ENCODE results near the gene CDK2AP2. TPM values are rescaled to one million over a fixed set of nuclear protein-coding genes. Genes with fewer than 3 reads are reported as not detected.
A peak's percentile ranks its signal among the peaks of the same experiment; 100 is the strongest.

The CDK2AP2 gene
- total and polyA plus RNA-seq, 2 of the 8 experiments (the other 6 are each of a cell fraction or from before 2014, with no cell fraction given) = 49.6 to 65.1 TPM

GRCh38 chr11:67516806-67517205 lies 8.8 kb upstream of the CDK2AP2 start:
- no peak overlapping the region for H4K91ac ChIP-seq (replicated peaks; ENCODE audit: insufficient read length, low read length)
- H4K8ac ChIP-seq (ENCODE audit: extremely low read depth, insufficient read depth, low read length) = peak overlapping the region; percentile 45
- peaks cover 0 to 8% (median 2%) of the 10 kb centered on the region in 4 experiments; a peak in 2 of 7 replicates for H3K27me3 ChIP-seq (replicated peaks in 1 of 4; ENCODE audit: control insufficient read depth in 3 of 4, extremely low read depth in 1 of 4, insufficient read depth in 3 of 4, low read length in 3 of 4)
- H3K27ac ChIP-seq (ENCODE audit: low read depth, low read length) = no peak overlapping the region
- H3K18ac ChIP-seq (ENCODE audit: extremely low read depth, low read length) = no peak overlapping the region
- no peaks in the 10 kb centered on the region for H3K36me3 ChIP-seq (ENCODE audit: control insufficient read depth in 2 of 4, insufficient read depth in 4 of 4, low read length in 3 of 4)
- H4K5ac ChIP-seq (ENCODE audit: insufficient read length, low read depth, low read length) = no peak overlapping the region
- WGBS, 2 experiments (ENCODE audit: extremely low coverage in 1 of 2, insufficient coverage in 1 of 2, insufficient read length in 1 of 2, insufficient replicate concordance in 2 of 2, low coverage in 1 of 2, low lambda C conversion rate in 2 of 2, missing lambda C conversion rate in 1 of 2) = 91% methylated on average over 9 of the region's 9 CpGs; no CpG with 5 or more reads in 1 of the 2 experiments
- ChIA-PET CTCF (ENCODE audit: partially characterized antibody) (interaction anchor here (1.4 kb wide), 1 partner anchor 56 kb away, joined by 5 read pairs; no protein-coding TSS in a partner anchor), POLR2A (ENCODE audit: partially characterized antibody) (no interaction called here)
- H2BK5ac ChIP-seq (ENCODE audit: low read depth, low read length) = no peak overlapping the region
- no peaks in the 10 kb centered on the region for H3K79me2 ChIP-seq (ENCODE audit: control insufficient read depth in 1 of 2, insufficient read depth in 2 of 2, low read length in 2 of 2)
- H2AFZ ChIP-seq (ENCODE audit: low read length) = no peak overlapping the region
- H3K4me3 ChIP-seq (ENCODE audit: extremely low read depth in 1 of 4, insufficient read depth in 2 of 4, low read depth in 3 of 4, low read length in 4 of 4) = no peak overlapping the region
- DNase-seq (ENCODE audit: low read depth in 1 of 2, low spot score in 2 of 2) (no peak), FAIRE-seq (no peak)
- no peak overlapping the region for H3K4ac ChIP-seq (replicated peaks; ENCODE audit: insufficient read length, low read depth, low read length)
- H3K23me2 ChIP-seq (ENCODE audit: low read depth, low read length) = no peaks in the 10 kb centered on the region
- no peak overlapping the region for H3K23ac ChIP-seq (ENCODE audit: insufficient read length)
- no peak overlapping the region for H2BK20ac ChIP-seq (ENCODE audit: low read length)
- H3K79me1 ChIP-seq (ENCODE audit: low read depth, low read length) = no peaks in the 10 kb centered on the region
- H2BK15ac ChIP-seq (ENCODE audit: low read length) = no peak overlapping the region
- no peak overlapping the region for H3K56ac ChIP-seq (replicated peaks; ENCODE audit: insufficient read length, low read depth, low read length)
- H3K9me3 ChIP-seq (ENCODE audit: insufficient read depth in 2 of 2, low read depth in 1 of 2, low read length in 1 of 2) = no peaks in the 10 kb centered on the region
- H2AK5ac ChIP-seq (ENCODE audit: low read depth, low read length) = no peak overlapping the region
- no peak overlapping the region for H2BK120ac ChIP-seq (replicated peaks; ENCODE audit: low read depth, low read length)
- H3K9ac ChIP-seq (replicated peaks in 1 of 4; ENCODE audit: extremely low read depth in 1 of 4, low read depth in 3 of 4, low read length in 3 of 4) = no peak overlapping the region
- H3K4me1 ChIP-seq (replicated peaks in 1 of 4; ENCODE audit: control insufficient read depth in 3 of 4, insufficient read depth in 4 of 4, low read length in 3 of 4) = no peaks in the 10 kb centered on the region
- H3K4me2 ChIP-seq (ENCODE audit: insufficient read depth in 1 of 2, low read depth in 2 of 2, low read length in 2 of 2) = no peak overlapping the region
- 0 out of 2 replicates have a peak overlapping the region, but pooled peaks have one; percentile 50 for H2BK12ac ChIP-seq (ENCODE audit: low read depth, low read length)
- H4K20me1 ChIP-seq (replicated peaks in 1 of 2; ENCODE audit: control insufficient read depth in 1 of 2, insufficient read depth in 2 of 2, low read length in 2 of 2) = no peaks in the 10 kb centered on the region
- H3K14ac ChIP-seq (ENCODE audit: insufficient read length) = no peak overlapping the region
- TF ChIP-seq CTBP2 (IDR thresholded peaks at IDR 0.05; ENCODE audit: borderline replicate concordance, insufficient read depth, insufficient read length, low read length) (no peak), GTF2F1 (IDR thresholded peaks at IDR 0.05; ENCODE audit: borderline replicate concordance, low read depth, low read length) (no peak), CBX8 (IDR thresholded peaks at IDR 0.05; ENCODE audit: borderline replicate concordance, low read depth, low read length) (no peak), BACH1 (IDR thresholded peaks at IDR 0.05; ENCODE audit: low read length) (no peak), KDM1A (IDR thresholded peaks at IDR 0.05; ENCODE audit: borderline replicate concordance, low read length) (no peak), KDM5A (IDR thresholded peaks at IDR 0.05; ENCODE audit: low read length) (no peak)
- TF ChIP-seq, protein P1, sequence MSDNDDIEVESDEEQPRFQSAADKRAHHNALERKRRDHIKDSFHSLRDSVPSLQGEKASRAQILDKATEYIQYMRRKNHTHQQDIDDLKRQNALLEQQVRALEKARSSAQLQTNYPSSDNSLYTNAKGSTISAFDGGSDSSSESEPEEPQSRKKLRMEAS (IDR thresholded peaks at IDR 0.05) = no peak
